Stomach (tissue), 9 donors: ENCODE data around the gene VTI1A. TPM values are rescaled to one million over a fixed set of nuclear protein-coding genes. Genes with fewer than 3 reads are reported as not detected.

Experiments
- DNase-seq, 2 donors: peaks; one replicate each; pipeline versions ENCODE4 v3.0.0 to v3.0.0-alpha.2; 2013 to 2019
- H3K27ac ChIP-seq, 5 donors: fragments of 200-600 bp in 4 of 5; sonication (generic) in 4 of 5; one replicate each; pipeline ENCODE4 v1.5.1; 2013 to 2019; ENCODE audit warnings: mild to moderate bottlenecking in 1 of 5, moderate library complexity in 1 of 5
- H3K27me3 ChIP-seq, 3 donors: fragments of 200-600 bp; sonication (generic); one replicate each; pipeline ENCODE4 v1.5.1; 2017 to 2019; ENCODE audit warnings: mixed run types in 1 of 3
- H3K36me3 ChIP-seq, 4 donors: fragments of 200-600 bp; sonication (generic); 1 replicate in 3 of 4; 2 replicates in 1 of 4; pipeline ENCODE4 v1.5.1; 2016 to 2019
- H3K4me1 ChIP-seq, 4 donors: fragments of 200-600 bp; sonication (generic); one replicate each; pipeline ENCODE4 v1.5.1; 2016 to 2019
- H3K4me3 ChIP-seq, 4 donors: fragments of 200-600 bp; sonication (generic) in 3 of 4; one replicate each; pipeline ENCODE4 v1.5.1; 2016 to 2019; ENCODE audit warnings: mild to moderate bottlenecking in 1 of 4
- H3K9me3 ChIP-seq, 4 donors: fragments of 200-600 bp; sonication (generic); one replicate each; pipeline ENCODE4 v1.5.1; 2016 to 2019
- CTCF ChIP-seq, 7 experiments: fragments of 450-650 bp in 4 of 7; fragments of 200-600 bp in 3 of 7; sonication (generic) in 3 of 7; IDR thresholded peaks; one replicate each; pipeline ENCODE4 v1.5.1; 2016 to 2019; ENCODE audit warnings: antibody characterized with exemption in 7 of 7, control low read depth in 2 of 7, mild to moderate bottlenecking in 1 of 7
- EP300 ChIP-seq: sonication (generic); formaldehyde crosslinking; IDR thresholded peaks from one replicate; pipeline ENCODE4 v1.6.1; 2017; ENCODE audit warnings: antibody characterized with exemption
- POLR2A ChIP-seq, 4 donors: fragments of 450-650 bp; IDR thresholded peaks; one replicate each; pipeline ENCODE4 v1.6.1; 2016; ENCODE audit warnings: antibody characterized with exemption in 4 of 4, control low read depth in 2 of 4, mild to moderate bottlenecking in 1 of 4, moderate library complexity in 1 of 4
- POLR2AphosphoS5 ChIP-seq, 3 donors: sonication (generic); formaldehyde crosslinking; IDR thresholded peaks; one replicate each; pipeline ENCODE4 v1.6.1; 2016; ENCODE audit warnings: antibody characterized with exemption in 3 of 3
- WGBS, 5 donors: extraction: QIAGEN DNeasy Blood & Tissue Kit in 3 of 5; methylation state at CpG; one replicate each; pipeline versions ENCODE4 v1.1.5 to v1.1.7; 2013 to 2018; 5-methylcytosine and 5-hydroxymethylcytosine counted together
- intact Hi-C: fragments of 100-400 bp; cut with DNase I; formaldehyde crosslinking; loops from one replicate; pipeline ENCODE4 v1.15.1; 2023; ENCODE audit warnings: low total_unique reads
- polyA plus RNA-seq, 3 donors: library from polyadenylated mRNA; stranded (reverse); fragments of 200-250 nt; gene quantifications; one replicate each; pipeline ENCODE4 v1.2.3, GENCODE V29; 2013
- total RNA-seq, 5 donors: library from RNA; depleted of rRNA; stranded (reverse); fragments of >200 nt; gene quantifications; one replicate each; pipeline versions ENCODE4 v1.1.0 to v1.2.3, GENCODE V29; 2014 to 2016
- donor health status: healthy with polysubstance abuse.
- donor health status: Bipolar disorder and iron deficiency.
- donor health status: healthy.

VTI1A gene
- total and polyA plus RNA-seq, 8 donors, result 6.5 to 222 (median 57.4) TPM

- Histone ChIP-seq H3K36me3 (no peaks in the 10 kb centered on the region), H3K4me3 (no peak overlapping the region), H3K4me1 (peaks cover 0 to 25% (median 8%) of the 10 kb centered on the region in 4 donors), H3K9me3 (peaks cover 0 to 15% (median 2%) of the 10 kb centered on the region in 4 donors), H3K27ac (no peak overlapping the region), H3K27me3 (no peaks in the 10 kb centered on the region)
- TF ChIP-seq POLR2AphosphoS5 (IDR thresholded peaks at IDR 0.05) (no peak), EP300 (no peak), CTCF (IDR thresholded peaks at IDR 0.05) (no peak), POLR2A (IDR thresholded peaks at IDR 0.05) (no peak)
- 82 to 92% (median 88%) methylated on average over 5 of the region's 5 CpGs for WGBS, 5 donors
- intact Hi-C loops, result no loop called here
- DNase-seq, result no peak
Measured at GRCh38 chr10:112839928-112840654, 393.1 kb downstream of the VTI1A start.

- Histone ChIP-seq H3K36me3 (no peaks in the 10 kb centered on the region), H3K27ac (no peak overlapping the region), H3K27me3 (no peaks in the 10 kb centered on the region), H3K9me3 (peaks cover 0 to 17% (median 2%) of the 10 kb centered on the region in 4 donors), H3K4me1 (peaks cover 0 to 12% (median 4%) of the 10 kb centered on the region in 4 donors), H3K4me3 (no peak overlapping the region)
- 92 to 98% (median 95%) methylated on average over 7 of the region's 7 CpGs for WGBS, 5 donors
- DNase-seq, result no peak
- TF ChIP-seq EP300 (no peak), POLR2AphosphoS5 (IDR thresholded peaks at IDR 0.05) (no peak), POLR2A (IDR thresholded peaks at IDR 0.05) (no peak), CTCF (IDR thresholded peaks at IDR 0.05) (no peak)
- intact Hi-C loops, result no loop called here
Measured at GRCh38 chr10:112841549-112841948, 394.5 kb downstream of the VTI1A start.

- no peaks in the 10 kb centered on the region for H3K27me3 ChIP-seq
- no peak overlapping the region for H3K27ac ChIP-seq
- intact Hi-C loops, result no loop called here
- H3K4me3 ChIP-seq, result no peak overlapping the region
- no peaks in the 10 kb centered on the region for H3K36me3 ChIP-seq
- H3K9me3 ChIP-seq, result peaks cover 0 to 29% (median 12%) of the 10 kb centered on the region in 4 donors
- peaks cover 0 to 9% (median 4%) of the 10 kb centered on the region in 4 donors for H3K4me1 ChIP-seq
- TF ChIP-seq CTCF (IDR thresholded peaks at IDR 0.05) (no peak), EP300 (no peak), POLR2A (IDR thresholded peaks at IDR 0.05) (no peak), POLR2AphosphoS5 (IDR thresholded peaks at IDR 0.05) (no peak)
- 65 to 79% (median 71%) methylated on average over 3 of the region's 3 CpGs for WGBS, 5 donors
- peak in 1 of 2 donors; percentile 30 for DNase-seq
Measured at GRCh38 chr10:112842832-112843360, 395.9 kb downstream of the VTI1A start.

- WGBS, 5 donors, result 58 to 72% (median 60%) methylated on average over 3 of the region's 3 CpGs
- intact Hi-C loops, result no loop called here
- Histone ChIP-seq H3K27ac (no peak overlapping the region), H3K36me3 (no peaks in the 10 kb centered on the region), H3K27me3 (no peaks in the 10 kb centered on the region), H3K4me3 (no peak overlapping the region), H3K9me3 (peaks cover 0 to 36% (median 17%) of the 10 kb centered on the region in 4 donors), H3K4me1 (peaks cover 0 to 9% (median 4%) of the 10 kb centered on the region in 4 donors)
- DNase-seq, result no peak
- no peak for TF ChIP-seq POLR2A (IDR thresholded peaks at IDR 0.05)
- TF ChIP-seq EP300, result no peak
- TF ChIP-seq POLR2AphosphoS5 (IDR thresholded peaks at IDR 0.05), result no peak
- TF ChIP-seq CTCF (IDR thresholded peaks at IDR 0.05), result no peak
Measured at GRCh38 chr10:112843623-112844022, 396.6 kb downstream of the VTI1A start.
